ENCODE data around the gene MYO15B. TPM values are rescaled to one million over a fixed set of nuclear protein-coding genes. Genes with fewer than 3 reads are reported as not detected.

The MYO15B gene
- total RNA-seq, 1 experiment from 2014 or later = 30.3 TPM

DNA sequence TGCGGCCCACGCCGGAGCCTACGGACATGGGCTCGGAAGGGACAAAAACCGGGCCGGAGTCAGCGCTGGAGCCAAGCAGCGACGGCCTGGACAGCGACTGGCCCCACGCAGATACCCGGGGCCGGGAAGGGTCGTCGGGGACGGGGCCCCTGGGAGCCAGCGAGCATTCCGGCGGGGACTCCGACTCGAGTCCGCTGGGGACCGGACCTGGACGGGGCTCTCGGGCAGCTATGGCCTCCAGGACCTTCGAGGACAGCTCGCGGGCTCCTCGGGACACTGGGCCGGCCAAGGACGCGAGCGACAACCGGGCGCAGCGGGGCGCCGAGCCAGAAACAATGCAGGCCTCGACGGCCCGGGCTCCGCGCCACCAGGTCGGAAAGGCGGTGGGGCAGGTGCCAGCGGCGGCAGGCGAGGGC, 1.0 kb downstream of the MYO15B start:
- peak overlapping the region; percentile 60; the same call in 1 of the 2 replicates for H3K27ac ChIP-seq (ENCODE audit: low read depth, low read length)
- no peaks in the 10 kb centered on the region for H3K36me3 ChIP-seq (ENCODE audit: control insufficient read depth in 1 of 2, insufficient read depth in 2 of 2, low read length in 2 of 2)
- intact Hi-C loops (cut with micrococcal nuclease) = no loop called here
- CTCF ChIA-PET = interaction anchor here (0.7 to 1.4 kb wide), 2 partner anchors 12 to 44 kb away, joined by 3 to 9 read pairs; no protein-coding TSS in a partner anchor
- no peaks in the 10 kb centered on the region for H3K9me2 ChIP-seq (ENCODE audit: insufficient read depth)
- H3K4me2 ChIP-seq (ENCODE audit: low read length) = peak overlapping the region; percentile 71
- no peak for TF ChIP-seq YY1 (IDR thresholded peaks at IDR 0.05; ENCODE audit: extremely low read depth, insufficient replicate concordance, low read depth, low read length)
- TF ChIP-seq SIN3A (IDR thresholded peaks at IDR 0.05; ENCODE audit: low read depth) = no peak
- no peak for TF ChIP-seq SP1 (IDR thresholded peaks at IDR 0.05; ENCODE audit: low read depth)
- TF ChIP-seq EGR1 (IDR thresholded peaks at IDR 0.05; ENCODE audit: low read depth) = no peak
- TF ChIP-seq, protein P1, sequence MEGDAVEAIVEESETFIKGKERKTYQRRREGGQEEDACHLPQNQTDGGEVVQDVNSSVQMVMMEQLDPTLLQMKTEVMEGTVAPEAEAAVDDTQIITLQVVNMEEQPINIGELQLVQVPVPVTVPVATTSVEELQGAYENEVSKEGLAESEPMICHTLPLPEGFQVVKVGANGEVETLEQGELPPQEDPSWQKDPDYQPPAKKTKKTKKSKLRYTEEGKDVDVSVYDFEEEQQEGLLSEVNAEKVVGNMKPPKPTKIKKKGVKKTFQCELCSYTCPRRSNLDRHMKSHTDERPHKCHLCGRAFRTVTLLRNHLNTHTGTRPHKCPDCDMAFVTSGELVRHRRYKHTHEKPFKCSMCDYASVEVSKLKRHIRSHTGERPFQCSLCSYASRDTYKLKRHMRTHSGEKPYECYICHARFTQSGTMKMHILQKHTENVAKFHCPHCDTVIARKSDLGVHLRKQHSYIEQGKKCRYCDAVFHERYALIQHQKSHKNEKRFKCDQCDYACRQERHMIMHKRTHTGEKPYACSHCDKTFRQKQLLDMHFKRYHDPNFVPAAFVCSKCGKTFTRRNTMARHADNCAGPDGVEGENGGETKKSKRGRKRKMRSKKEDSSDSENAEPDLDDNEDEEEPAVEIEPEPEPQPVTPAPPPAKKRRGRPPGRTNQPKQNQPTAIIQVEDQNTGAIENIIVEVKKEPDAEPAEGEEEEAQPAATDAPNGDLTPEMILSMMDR (IDR thresholded peaks at IDR 0.05 in 2 of 3, conservative IDR thresholded peaks at IDR 0.05 in 1 of 3; ENCODE audit: borderline replicate concordance in 1 of 3, insufficient read depth in 1 of 3, low read depth in 2 of 3, low read length in 2 of 3) = no peak
- TF ChIP-seq EZH2phosphoT487 (IDR thresholded peaks at IDR 0.05; ENCODE audit: borderline replicate concordance) = no peak
- no peak for TF ChIP-seq SRF (IDR thresholded peaks at IDR 0.05; ENCODE audit: low read depth)
- no peak for TF ChIP-seq TCF7L2 (IDR thresholded peaks at IDR 0.05; ENCODE audit: borderline replicate concordance, extremely low read depth, insufficient read depth, insufficient read length)
- no peak for TF ChIP-seq JUND (IDR thresholded peaks at IDR 0.05)
- no peak for TF ChIP-seq ZFX (IDR thresholded peaks at IDR 0.05)
- no peak for TF ChIP-seq ZNF274 (IDR thresholded peaks at IDR 0.05; ENCODE audit: low read depth, low read length)
- TF ChIP-seq, protein P2, sequence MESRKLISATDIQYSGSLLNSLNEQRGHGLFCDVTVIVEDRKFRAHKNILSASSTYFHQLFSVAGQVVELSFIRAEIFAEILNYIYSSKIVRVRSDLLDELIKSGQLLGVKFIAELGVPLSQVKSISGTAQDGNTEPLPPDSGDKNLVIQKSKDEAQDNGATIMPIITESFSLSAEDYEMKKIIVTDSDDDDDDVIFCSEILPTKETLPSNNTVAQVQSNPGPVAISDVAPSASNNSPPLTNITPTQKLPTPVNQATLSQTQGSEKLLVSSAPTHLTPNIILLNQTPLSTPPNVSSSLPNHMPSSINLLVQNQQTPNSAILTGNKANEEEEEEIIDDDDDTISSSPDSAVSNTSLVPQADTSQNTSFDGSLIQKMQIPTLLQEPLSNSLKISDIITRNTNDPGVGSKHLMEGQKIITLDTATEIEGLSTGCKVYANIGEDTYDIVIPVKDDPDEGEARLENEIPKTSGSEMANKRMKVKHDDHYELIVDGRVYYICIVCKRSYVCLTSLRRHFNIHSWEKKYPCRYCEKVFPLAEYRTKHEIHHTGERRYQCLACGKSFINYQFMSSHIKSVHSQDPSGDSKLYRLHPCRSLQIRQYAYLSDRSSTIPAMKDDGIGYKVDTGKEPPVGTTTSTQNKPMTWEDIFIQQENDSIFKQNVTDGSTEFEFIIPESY (IDR thresholded peaks at IDR 0.05; ENCODE audit: extremely low read depth, insufficient replicate concordance, low read length) = no peak
- TF ChIP-seq, protein P3, sequence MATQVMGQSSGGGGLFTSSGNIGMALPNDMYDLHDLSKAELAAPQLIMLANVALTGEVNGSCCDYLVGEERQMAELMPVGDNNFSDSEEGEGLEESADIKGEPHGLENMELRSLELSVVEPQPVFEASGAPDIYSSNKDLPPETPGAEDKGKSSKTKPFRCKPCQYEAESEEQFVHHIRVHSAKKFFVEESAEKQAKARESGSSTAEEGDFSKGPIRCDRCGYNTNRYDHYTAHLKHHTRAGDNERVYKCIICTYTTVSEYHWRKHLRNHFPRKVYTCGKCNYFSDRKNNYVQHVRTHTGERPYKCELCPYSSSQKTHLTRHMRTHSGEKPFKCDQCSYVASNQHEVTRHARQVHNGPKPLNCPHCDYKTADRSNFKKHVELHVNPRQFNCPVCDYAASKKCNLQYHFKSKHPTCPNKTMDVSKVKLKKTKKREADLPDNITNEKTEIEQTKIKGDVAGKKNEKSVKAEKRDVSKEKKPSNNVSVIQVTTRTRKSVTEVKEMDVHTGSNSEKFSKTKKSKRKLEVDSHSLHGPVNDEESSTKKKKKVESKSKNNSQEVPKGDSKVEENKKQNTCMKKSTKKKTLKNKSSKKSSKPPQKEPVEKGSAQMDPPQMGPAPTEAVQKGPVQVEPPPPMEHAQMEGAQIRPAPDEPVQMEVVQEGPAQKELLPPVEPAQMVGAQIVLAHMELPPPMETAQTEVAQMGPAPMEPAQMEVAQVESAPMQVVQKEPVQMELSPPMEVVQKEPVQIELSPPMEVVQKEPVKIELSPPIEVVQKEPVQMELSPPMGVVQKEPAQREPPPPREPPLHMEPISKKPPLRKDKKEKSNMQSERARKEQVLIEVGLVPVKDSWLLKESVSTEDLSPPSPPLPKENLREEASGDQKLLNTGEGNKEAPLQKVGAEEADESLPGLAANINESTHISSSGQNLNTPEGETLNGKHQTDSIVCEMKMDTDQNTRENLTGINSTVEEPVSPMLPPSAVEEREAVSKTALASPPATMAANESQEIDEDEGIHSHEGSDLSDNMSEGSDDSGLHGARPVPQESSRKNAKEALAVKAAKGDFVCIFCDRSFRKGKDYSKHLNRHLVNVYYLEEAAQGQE (IDR thresholded peaks at IDR 0.05; ENCODE audit: low read depth) = no peak
- TF ChIP-seq POLR2AphosphoS5 (IDR thresholded peaks at IDR 0.05; ENCODE audit: low read depth, low read length) = no peak
- TF ChIP-seq, protein P4, sequence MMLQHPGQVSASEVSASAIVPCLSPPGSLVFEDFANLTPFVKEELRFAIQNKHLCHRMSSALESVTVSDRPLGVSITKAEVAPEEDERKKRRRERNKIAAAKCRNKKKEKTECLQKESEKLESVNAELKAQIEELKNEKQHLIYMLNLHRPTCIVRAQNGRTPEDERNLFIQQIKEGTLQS (IDR thresholded peaks at IDR 0.05) = no peak
- TF ChIP-seq POLR2A (IDR thresholded peaks at IDR 0.05; ENCODE audit: borderline replicate concordance, extremely low read depth, insufficient read depth, insufficient read length) = no peak
- TF ChIP-seq CBX3 (IDR thresholded peaks at IDR 0.05; ENCODE audit: low read depth) = no peak
- TF ChIP-seq, protein P5, sequence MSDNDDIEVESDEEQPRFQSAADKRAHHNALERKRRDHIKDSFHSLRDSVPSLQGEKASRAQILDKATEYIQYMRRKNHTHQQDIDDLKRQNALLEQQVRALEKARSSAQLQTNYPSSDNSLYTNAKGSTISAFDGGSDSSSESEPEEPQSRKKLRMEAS (IDR thresholded peaks at IDR 0.05) = no peak
- no peak for TF ChIP-seq EZH2 (IDR thresholded peaks at IDR 0.05)
- no peak for TF ChIP-seq RAD21 (IDR thresholded peaks at IDR 0.05; ENCODE audit: low read depth)
- H3K4me1 ChIP-seq (ENCODE audit: control insufficient read depth in 1 of 2, insufficient read depth in 2 of 2, low read length in 2 of 2) = peaks cover 5 to 24% of the 10 kb centered on the region in 2 experiments; a peak in 3 of 4 replicates
- H3K9ac ChIP-seq (ENCODE audit: low read length) = peak overlapping the region; percentile 35; the same call in 1 of the 2 replicates
- DNase-seq (ENCODE audit: low read depth, low spot score) = no peak
- no peak overlapping the region for H2AFZ ChIP-seq (ENCODE audit: low read depth, low read length, poor library complexity, severe bottlenecking)
- H3K79me2 ChIP-seq (ENCODE audit: insufficient read depth, low read length) = no peaks in the 10 kb centered on the region
- peak; percentile 28 for ATAC-seq
- no peaks in the 10 kb centered on the region for H3K9me3 ChIP-seq (ENCODE audit: control insufficient read depth in 1 of 2, insufficient read depth in 1 of 2, low read depth in 1 of 2, low read length in 2 of 2)
- POLR2A ChIA-PET = no interaction called here
- RAD21 ChIA-PET (ENCODE audit: low non-redundant PET in 1 of 2, low total read pairs in 2 of 2, uncharacterized antibody in 2 of 2, unreplicated experiment in 2 of 2) = no interaction called here
- no peaks in the 10 kb centered on the region for H4K20me1 ChIP-seq (ENCODE audit: insufficient read depth)
- H3K4me3 ChIP-seq (replicated peaks in 1 of 2; ENCODE audit: low read depth in 1 of 2, low read length in 2 of 2) = no peak overlapping the region; a peak in 1 of 4 replicates
- no TSS peak for BruUV-seq (replicated peaks)
- H3K27me3 ChIP-seq (ENCODE audit: insufficient read depth, low read length) = no peaks in the 10 kb centered on the region

Measured in HCT116 (cell line).